Measurements from ENCODE around the gene DAG1. TPM values are rescaled to one million over a fixed set of nuclear protein-coding genes. Genes with fewer than 3 reads are reported as not detected.
A peak's percentile ranks its signal among the peaks of the same experiment; 100 is the strongest.

DAG1 gene
- total and polyA plus RNA-seq, 11 donors = 39.9 to 218 (median 140) TPM

GRCh38 chr3:49498239-49498638 is 28.2 kb downstream of the DAG1 start:
- Histone ChIP-seq H3K4me3 (no peak overlapping the region), H3K36me3 (peaks cover 0 to 17% (median 4%) of the 10 kb centered on the region in 9 donors), H3K4me1 (peaks cover 0 to 58% (median 30%) of the 10 kb centered on the region in 12 donors), H3K9me3 (no peaks in the 10 kb centered on the region), H3K27me3 (no peaks in the 10 kb centered on the region), H3K27ac (peak overlapping the region in 3 of 12 donors; percentile 9 to 28 (median 22))
- WGBS, 4 donors = 64 to 79% (median 75%) methylated on average over 1 of the region's 1 CpG
- no peak for DNase-seq
- ATAC-seq = no peak
- TF ChIP-seq, protein P1, sequence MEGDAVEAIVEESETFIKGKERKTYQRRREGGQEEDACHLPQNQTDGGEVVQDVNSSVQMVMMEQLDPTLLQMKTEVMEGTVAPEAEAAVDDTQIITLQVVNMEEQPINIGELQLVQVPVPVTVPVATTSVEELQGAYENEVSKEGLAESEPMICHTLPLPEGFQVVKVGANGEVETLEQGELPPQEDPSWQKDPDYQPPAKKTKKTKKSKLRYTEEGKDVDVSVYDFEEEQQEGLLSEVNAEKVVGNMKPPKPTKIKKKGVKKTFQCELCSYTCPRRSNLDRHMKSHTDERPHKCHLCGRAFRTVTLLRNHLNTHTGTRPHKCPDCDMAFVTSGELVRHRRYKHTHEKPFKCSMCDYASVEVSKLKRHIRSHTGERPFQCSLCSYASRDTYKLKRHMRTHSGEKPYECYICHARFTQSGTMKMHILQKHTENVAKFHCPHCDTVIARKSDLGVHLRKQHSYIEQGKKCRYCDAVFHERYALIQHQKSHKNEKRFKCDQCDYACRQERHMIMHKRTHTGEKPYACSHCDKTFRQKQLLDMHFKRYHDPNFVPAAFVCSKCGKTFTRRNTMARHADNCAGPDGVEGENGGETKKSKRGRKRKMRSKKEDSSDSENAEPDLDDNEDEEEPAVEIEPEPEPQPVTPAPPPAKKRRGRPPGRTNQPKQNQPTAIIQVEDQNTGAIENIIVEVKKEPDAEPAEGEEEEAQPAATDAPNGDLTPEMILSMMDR (IDR thresholded peaks at IDR 0.05) = no peak
- TF ChIP-seq POLR2A (IDR thresholded peaks at IDR 0.05) = no peak
- intact Hi-C loops (cut with DNase I) = no loop called here

GRCh38 chr3:49498648-49499047 is 28.6 kb downstream of the DAG1 start:
- intact Hi-C loops (cut with DNase I) = no loop called here
- ATAC-seq (no peak), DNase-seq (no peak)
- H3K27me3 ChIP-seq = no peaks in the 10 kb centered on the region
- H3K36me3 ChIP-seq = peaks cover 0 to 14% (median under 1%) of the 10 kb centered on the region in 9 donors
- H3K27ac ChIP-seq = peak overlapping the region in 1 of 12 donors; percentile 28
- H3K4me1 ChIP-seq = peaks cover 0 to 56% (median 30%) of the 10 kb centered on the region in 12 donors
- H3K4me3 ChIP-seq = no peak overlapping the region
- 93 to 94% (median 94%) methylated on average over 3 of the region's 3 CpGs for WGBS, 4 donors
- TF ChIP-seq, protein P1 (IDR thresholded peaks at IDR 0.05) = no peak
- no peak for TF ChIP-seq POLR2A (IDR thresholded peaks at IDR 0.05)
- H3K9me3 ChIP-seq = no peaks in the 10 kb centered on the region

DNA sequence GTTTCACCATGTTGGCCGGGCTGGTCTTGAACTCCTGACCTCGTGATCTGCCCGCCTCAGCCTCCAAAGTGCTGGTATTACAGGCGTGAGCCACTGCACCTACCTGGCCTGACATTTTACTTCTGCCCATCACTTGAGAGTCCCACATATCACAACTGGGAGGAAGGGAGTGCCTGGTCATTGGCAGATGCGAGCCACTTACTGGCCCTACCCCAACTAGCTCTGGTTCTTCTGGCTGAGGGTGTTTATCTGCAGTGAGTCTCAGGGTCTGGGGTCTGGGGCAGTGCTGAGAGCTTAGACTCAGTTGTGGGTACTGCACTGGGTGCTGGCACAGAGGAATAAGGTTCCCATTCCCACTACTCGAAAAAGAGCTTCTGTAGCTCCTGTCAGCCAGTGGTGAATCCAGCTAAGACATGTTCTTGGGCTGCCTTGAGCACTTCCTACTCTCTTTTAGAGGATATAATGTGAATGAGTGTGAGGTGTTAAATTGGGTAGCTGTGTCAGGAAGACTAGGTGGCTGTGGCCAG is 30.2 kb downstream of the DAG1 start:
- Histone ChIP-seq H3K27ac (peak overlapping the region; percentile 60 to 89 (median 79)), H3K9me3 (no peaks in the 10 kb centered on the region), H3K4me1 (peaks cover 0 to 45% (median 24%) of the 10 kb centered on the region in 12 donors), H3K27me3 (no peaks in the 10 kb centered on the region), H3K4me3 (no peak overlapping the region), H3K36me3 (peaks cover 0 to 10% (median 0%) of the 10 kb centered on the region in 9 donors)
- intact Hi-C loops (cut with DNase I) = no loop called here
- peak in 2 of 4 donors; percentile 20 to 21 for ATAC-seq
- 86 to 93% (median 90%) methylated on average over 6 of the region's 6 CpGs for WGBS, 4 donors
- TF ChIP-seq, protein P1 (IDR thresholded peaks at IDR 0.05) = no peak
- no peak for TF ChIP-seq POLR2A (IDR thresholded peaks at IDR 0.05)
- DNase-seq = no peak

GRCh38 chr3:49500732-49501609 is 30.9 kb downstream of the DAG1 start:
- Histone ChIP-seq H3K27me3 (no peaks in the 10 kb centered on the region), H3K4me1 (peaks cover 0 to 45% (median 24%) of the 10 kb centered on the region in 12 donors), H3K4me3 (no peak overlapping the region), H3K36me3 (peaks cover 0 to 8% (median 0%) of the 10 kb centered on the region in 9 donors), H3K9me3 (no peaks in the 10 kb centered on the region), H3K27ac (peak overlapping the region; percentile 60 to 89 (median 79))
- intact Hi-C loops (cut with DNase I) = no loop called here
- peak in 4 of 5 donors; percentile 62 to 84 (median 70) for DNase-seq
- peak; percentile 90 to 96 (median 94) for ATAC-seq
- TF ChIP-seq, protein P1 (IDR thresholded peaks at IDR 0.05) = no peak
- no peak for TF ChIP-seq POLR2A (IDR thresholded peaks at IDR 0.05)
- WGBS, 4 donors = 46 to 54% (median 49%) methylated on average over 9 of the region's 9 CpGs
